Uterus (tissue), 4 donors: Measurements from ENCODE around the gene PIK3R3. TPM values are rescaled to one million over a fixed set of nuclear protein-coding genes. Genes with fewer than 3 reads are reported as not detected.
A peak's percentile ranks its signal among the peaks of the same experiment; 100 is the strongest.

Experiments
- DNase-seq, 2 donors: peaks; one replicate each; pipeline ENCODE4 v3.0.0-alpha.2; 2019 to 2020
- H3K27ac ChIP-seq, 2 donors: fragments of 200-600 bp; sonication (generic); 1 replicate in 1 of 2; 2 replicates in 1 of 2; pipeline ENCODE4 v1.5.1; 2016 to 2018
- H3K27me3 ChIP-seq, 2 donors: fragments of 200-600 bp; sonication (generic); one replicate each; pipeline ENCODE4 v1.5.1; 2018 to 2019; ENCODE audit warnings: control low read depth in 1 of 2
- H3K36me3 ChIP-seq, 2 donors: fragments of 200-600 bp; sonication (generic); one replicate each; pipeline ENCODE4 v1.5.1; 2019; ENCODE audit warnings: control low read depth in 1 of 2
- H3K4me1 ChIP-seq, 2 donors: fragments of 200-600 bp; sonication (generic); one replicate each; pipeline ENCODE4 v1.5.1; 2018 to 2019; ENCODE audit warnings: control low read depth in 1 of 2
- H3K4me3 ChIP-seq, 2 donors: fragments of 200-600 bp; sonication (generic); 1 replicate in 1 of 2; 2 replicates in 1 of 2; pipeline ENCODE4 v1.5.1; 2018 to 2019; ENCODE audit warnings: mild to moderate bottlenecking in 1 of 2
- H3K9me3 ChIP-seq, 2 donors: fragments of 200-600 bp; sonication (generic); one replicate each; pipeline ENCODE4 v1.5.1; 2019; ENCODE audit warnings: control low read depth in 1 of 2
- POLR2A ChIP-seq, 2 donors: fragments of 450-650 bp; IDR thresholded peaks; one replicate each; pipeline ENCODE4 v1.6.1; 2016; ENCODE audit warnings: antibody characterized with exemption in 2 of 2, mild to moderate bottlenecking in 1 of 2, moderate library complexity in 1 of 2
- intact Hi-C: fragments of 100-400 bp; cut with DNase I; formaldehyde crosslinking; loops from one replicate; pipeline ENCODE4 v1.15.1; 2023; ENCODE audit warnings: low total_unique reads
- total RNA-seq, 4 donors: library from RNA; depleted of rRNA in 3 of 4; stranded (reverse); fragments of >200 nt in 3 of 4; gene quantifications; one replicate each; pipeline versions ENCODE4 v1.1.0 to v1.2.4, GENCODE V29; 2014 to 2023
- TF ChIP-seq, protein P1 (sequence below), 4 experiments: fragments of 200-600 bp in 2 of 4; fragments of 450-650 bp in 2 of 4; sonication (generic) in 2 of 4; IDR thresholded peaks; one replicate each; pipeline ENCODE4 v1.5.1; 2016 to 2019; ENCODE audit warnings: antibody characterized with exemption in 4 of 4, mild to moderate bottlenecking in 2 of 4, moderate library complexity in 1 of 4
- donor health status: DM: yes; HTN: yes; CAD: no.

The PIK3R3 gene
- total RNA-seq, 4 donors from 2014 or later: 23.5 to 83.7 (median 38.3) TPM

- H3K4me1 ChIP-seq: no peaks in the 10 kb centered on the region
- no peak for TF ChIP-seq POLR2A (IDR thresholded peaks at IDR 0.05)
- TF ChIP-seq, protein P1, sequence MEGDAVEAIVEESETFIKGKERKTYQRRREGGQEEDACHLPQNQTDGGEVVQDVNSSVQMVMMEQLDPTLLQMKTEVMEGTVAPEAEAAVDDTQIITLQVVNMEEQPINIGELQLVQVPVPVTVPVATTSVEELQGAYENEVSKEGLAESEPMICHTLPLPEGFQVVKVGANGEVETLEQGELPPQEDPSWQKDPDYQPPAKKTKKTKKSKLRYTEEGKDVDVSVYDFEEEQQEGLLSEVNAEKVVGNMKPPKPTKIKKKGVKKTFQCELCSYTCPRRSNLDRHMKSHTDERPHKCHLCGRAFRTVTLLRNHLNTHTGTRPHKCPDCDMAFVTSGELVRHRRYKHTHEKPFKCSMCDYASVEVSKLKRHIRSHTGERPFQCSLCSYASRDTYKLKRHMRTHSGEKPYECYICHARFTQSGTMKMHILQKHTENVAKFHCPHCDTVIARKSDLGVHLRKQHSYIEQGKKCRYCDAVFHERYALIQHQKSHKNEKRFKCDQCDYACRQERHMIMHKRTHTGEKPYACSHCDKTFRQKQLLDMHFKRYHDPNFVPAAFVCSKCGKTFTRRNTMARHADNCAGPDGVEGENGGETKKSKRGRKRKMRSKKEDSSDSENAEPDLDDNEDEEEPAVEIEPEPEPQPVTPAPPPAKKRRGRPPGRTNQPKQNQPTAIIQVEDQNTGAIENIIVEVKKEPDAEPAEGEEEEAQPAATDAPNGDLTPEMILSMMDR (IDR thresholded peaks at IDR 0.05): no peak
- intact Hi-C loops: loop anchor here (10.0 kb wide), 1 partner anchor 622 kb away; the partner anchor contains the start of gene AKR1A1
- no peak within 1 kb of the TSS for H3K4me3 ChIP-seq
- H3K27ac ChIP-seq: peak within 1 kb of the TSS; percentile 50 to 65
- H3K9me3 ChIP-seq: no peaks in the 10 kb centered on the region
- no peak for DNase-seq
- no peaks in the 10 kb centered on the region for H3K27me3 ChIP-seq
- no peaks in the 10 kb centered on the region for H3K36me3 ChIP-seq
These were observed 43.9 kb upstream of the PIK3R3 start, which contains the start of gene P3R3URF for GRCh38 chr1:46176211-46176865. Gene P3R3URF (minus strand): TSS chr1:46176488. CDS start chr1:46176471, 17 bp downstream.

- no peak overlapping the region for H3K4me3 ChIP-seq
- H3K27ac ChIP-seq: peak overlapping the region; percentile 50 to 65
- TF ChIP-seq, protein P1 (IDR thresholded peaks at IDR 0.05): no peak
- no peak for TF ChIP-seq POLR2A (IDR thresholded peaks at IDR 0.05)
- H3K4me1 ChIP-seq: no peaks in the 10 kb centered on the region
- H3K27me3 ChIP-seq: no peaks in the 10 kb centered on the region
- DNase-seq: no peak
- intact Hi-C loops: loop anchor here (10.0 kb wide), 1 partner anchor 620 kb away; the partner anchor contains the start of gene AKR1A1
- no peaks in the 10 kb centered on the region for H3K9me3 ChIP-seq
- H3K36me3 ChIP-seq: no peaks in the 10 kb centered on the region
These were observed 42.8 kb upstream of the PIK3R3 start for GRCh38 chr1:46175243-46175642.

- TF ChIP-seq, protein P1 (IDR thresholded peaks at IDR 0.05): no peak
- no peak for TF ChIP-seq POLR2A (IDR thresholded peaks at IDR 0.05)
- H3K4me1 ChIP-seq: no peaks in the 10 kb centered on the region
- no peaks in the 10 kb centered on the region for H3K9me3 ChIP-seq
- intact Hi-C loops: loop anchor here (10.0 kb wide), 1 partner anchor 620 kb away; the partner anchor contains the start of gene AKR1A1
- no peaks in the 10 kb centered on the region for H3K27me3 ChIP-seq
- DNase-seq: peak in 1 of 2 donors; percentile 30
- H3K36me3 ChIP-seq: no peaks in the 10 kb centered on the region
- peak within 1 kb of the TSS; percentile 50 to 65 for H3K27ac ChIP-seq
- H3K4me3 ChIP-seq: no peak within 1 kb of the TSS
These were observed 42.2 kb upstream of the PIK3R3 start, which contains the start of gene TSPAN1 for GRCh38 chr1:46174448-46175231. Gene TSPAN1 (plus strand): TSS chr1:46175087. CDS start chr1:46181108, 6,021 bp downstream.

GRCh38 chr1:46173361-46173856 lies 41.0 kb upstream of the PIK3R3 start:
- Histone ChIP-seq H3K27me3 (no peaks in the 10 kb centered on the region), H3K27ac (peak overlapping the region; percentile 54 to 65), H3K9me3 (no peaks in the 10 kb centered on the region), H3K4me1 (no peaks in the 10 kb centered on the region), H3K4me3 (no peak overlapping the region), H3K36me3 (no peaks in the 10 kb centered on the region)
- no peak for DNase-seq
- TF ChIP-seq, protein P1 (IDR thresholded peaks at IDR 0.05): no peak
- TF ChIP-seq POLR2A (IDR thresholded peaks at IDR 0.05): no peak
- intact Hi-C loops: loop anchor here (10.0 kb wide), 1 partner anchor 619 kb away; the partner anchor contains the start of gene AKR1A1
